Heart left ventricle (tissue), 13 donors: ENCODE results near the gene ABCD4.

Experiments
- POLR2A ChIP-seq, 2 donors: fragments of 450-650 bp; IDR thresholded peaks; one replicate each; pipeline ENCODE4 v1.6.1; 2017; ENCODE audit warnings: antibody characterized with exemption in 2 of 2, mild to moderate bottlenecking in 2 of 2, moderate library complexity in 2 of 2
- TF ChIP-seq, protein P1 (sequence below), 12 donors: fragments of 200-600 bp; sonication (generic) in 4 of 12; IDR thresholded peaks; one replicate each; pipeline versions ENCODE4 v1.5.0 to v1.8.0; 2018 to 2022; ENCODE audit warnings: antibody characterized with exemption in 12 of 12, mild to moderate bottlenecking in 5 of 12
- donor health status: ischemic (EF 13 %, LVEDD 7.1; RV severe dilation, severe dysfunction).
- donor health status: DM: no; HTN: yes; CAD: no.
- donor health status: DM: no; HTN: no; CAD: no.
- donor health status: ischemic (EF 25% LVEDD 6.9; RV normal size, moderate dysfunction).
- donor health status: ischemic (EF 25% LVEDD 5.7; RV mildly dilated, moderate dysfunction).
- donor health status: ischemic (EF 35%, LVEDD 5.7; RV mildly dilated, moderate dysfunction).
- donor health status: nonischemic (EF 11% LVEDD 7.7; RV severe dilation, severe dysfunction).
- donor health status: DM: yes; HTN: yes; CAD: no.
- donor health status: PGD.
- donor health status: ischemic (EF 29% LVEDD 5.4; RV normal size, mild dysfunction).
- donor health status: nonischemic (EF 23%, LVEDD 6.1; RV moderate dilation, normal function).

DNA sequence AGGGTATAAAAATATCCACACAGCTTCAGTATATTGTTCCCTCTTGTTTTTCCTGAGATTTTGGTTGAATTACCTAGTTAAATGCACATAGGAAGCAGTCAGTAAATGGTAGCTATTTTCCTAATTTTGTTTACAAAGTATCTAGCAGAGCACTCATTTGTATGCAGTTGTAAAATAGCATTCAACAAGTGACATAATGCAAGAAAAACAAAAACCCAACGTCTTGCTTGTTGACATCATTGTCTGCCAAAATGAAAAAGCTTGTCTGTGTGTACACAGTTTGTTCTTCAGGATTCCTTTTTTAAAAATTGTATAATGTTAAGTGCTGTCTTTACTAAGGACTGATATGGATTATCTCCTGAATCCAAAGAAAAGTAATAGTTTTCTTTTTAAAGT is 48.2 kb upstream of the ABCD4 start:
- TF ChIP-seq, protein P1, sequence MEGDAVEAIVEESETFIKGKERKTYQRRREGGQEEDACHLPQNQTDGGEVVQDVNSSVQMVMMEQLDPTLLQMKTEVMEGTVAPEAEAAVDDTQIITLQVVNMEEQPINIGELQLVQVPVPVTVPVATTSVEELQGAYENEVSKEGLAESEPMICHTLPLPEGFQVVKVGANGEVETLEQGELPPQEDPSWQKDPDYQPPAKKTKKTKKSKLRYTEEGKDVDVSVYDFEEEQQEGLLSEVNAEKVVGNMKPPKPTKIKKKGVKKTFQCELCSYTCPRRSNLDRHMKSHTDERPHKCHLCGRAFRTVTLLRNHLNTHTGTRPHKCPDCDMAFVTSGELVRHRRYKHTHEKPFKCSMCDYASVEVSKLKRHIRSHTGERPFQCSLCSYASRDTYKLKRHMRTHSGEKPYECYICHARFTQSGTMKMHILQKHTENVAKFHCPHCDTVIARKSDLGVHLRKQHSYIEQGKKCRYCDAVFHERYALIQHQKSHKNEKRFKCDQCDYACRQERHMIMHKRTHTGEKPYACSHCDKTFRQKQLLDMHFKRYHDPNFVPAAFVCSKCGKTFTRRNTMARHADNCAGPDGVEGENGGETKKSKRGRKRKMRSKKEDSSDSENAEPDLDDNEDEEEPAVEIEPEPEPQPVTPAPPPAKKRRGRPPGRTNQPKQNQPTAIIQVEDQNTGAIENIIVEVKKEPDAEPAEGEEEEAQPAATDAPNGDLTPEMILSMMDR (IDR thresholded peaks at IDR 0.05): no peak
- no peak for TF ChIP-seq POLR2A (IDR thresholded peaks at IDR 0.05)
